IPS DF 4.7 (cell line): ENCODE results near the gene PPT2.
"Not testable (repeated sequence)": the region's sequence is repeated elsewhere in the genome, so short reads cannot be mapped to it uniquely, and the experiment has no call there.

ENCODE experiments used
- DNase-seq: peaks from one replicate; pipeline ENCODE4 v3.0.0-alpha.2; 2013; ENCODE audit warnings: low spot score; ENCODE audit errors: extremely low read depth

The PPT2 gene

GRCh38 chr6:32204268-32204715, 50.4 kb downstream of the PPT2 start:
- no peak for DNase-seq

- no peak for DNase-seq
Measured at GRCh38 chr6:32208996-32209395, 55.1 kb downstream of the PPT2 start.

- DNase-seq: no peak
Measured at GRCh38 chr6:32210191-32210601, 56.3 kb downstream of the PPT2 start.

- not testable (repeated sequence) for DNase-seq
Measured at GRCh38 chr6:32211432-32211831, 57.5 kb downstream of the PPT2 start.

- no peak for DNase-seq
Measured at GRCh38 chr6:32212076-32212760, 58.3 kb downstream of the PPT2 start.
